ENCODE results near the gene SEPHS1. TPM values are rescaled to one million over a fixed set of nuclear protein-coding genes. Genes with fewer than 3 reads are reported as not detected.

SEPHS1 gene
- total and polyA plus RNA-seq, 2 donors (not counting 1 experiment from before 2014, with no cell fraction given): 14.7 to 29.1 TPM

GRCh38 chr10:13396369-13396768, 48.3 kb upstream of the SEPHS1 start:
- no peak overlapping the region for H3K27ac ChIP-seq (ENCODE audit: low read length in 2 of 2)
- peaks cover 0 to 9% (median 0%) of the 10 kb centered on the region in 4 experiments for H3K27me3 ChIP-seq (replicated peaks in 1 of 4; ENCODE audit: control extremely low read depth in 1 of 4, control insufficient read depth in 3 of 4, insufficient read depth in 4 of 4, low read length in 3 of 4)
- POLR2A ChIA-PET: no interaction called here
- H3K4me1 ChIP-seq (ENCODE audit: control insufficient read depth in 2 of 2, insufficient read depth in 2 of 2, low read length in 2 of 2): no peaks in the 10 kb centered on the region
- CTCF ChIA-PET: interaction anchor here (1.8 kb wide), 1 partner anchor 24 kb away, joined by 6 read pairs; no protein-coding TSS in a partner anchor
- no peak overlapping the region for H3K27ac Mint-ChIP-seq
- H3K4me3 ChIP-seq (ENCODE audit: control extremely low read depth in 1 of 5, extremely low read depth in 1 of 5, insufficient read depth in 1 of 5, low read depth in 2 of 5, low read length in 4 of 5): no peak overlapping the region
- no peak overlapping the region for H3K9ac ChIP-seq (ENCODE audit: low read length)
- H3K4me1 Mint-ChIP-seq: peaks cover 6% of the 10 kb centered on the region
- no peaks in the 10 kb centered on the region for H4K20me1 ChIP-seq (ENCODE audit: control insufficient read depth, insufficient read depth, low read length, poor library complexity, severe bottlenecking)
- H3K9me3 Mint-ChIP-seq (ENCODE audit: insufficient read depth): no peaks in the 10 kb centered on the region
- H3K9me3 ChIP-seq (ENCODE audit: control extremely low read depth in 1 of 3, control insufficient read depth in 2 of 3, insufficient read depth in 1 of 3, low read length in 2 of 3): peaks cover 0 to 6% (median 1%) of the 10 kb centered on the region in 3 donors
- no peak overlapping the region for H3K4me2 ChIP-seq (replicated peaks; ENCODE audit: low read depth, low read length, poor library complexity, severe bottlenecking)
- no peak for DNase-seq
- no peak for ATAC-seq (ENCODE audit: low read depth)
- intact Hi-C loops (cut with micrococcal nuclease): no loop called here
- no peaks in the 10 kb centered on the region for H3K79me2 ChIP-seq (ENCODE audit: control insufficient read depth, insufficient read depth, low read length)
- H2AFZ ChIP-seq (ENCODE audit: insufficient read depth, low read depth, low read length, poor library complexity, severe bottlenecking): no peak overlapping the region
- no peaks in the 10 kb centered on the region for H3K36me3 ChIP-seq (replicated peaks in 1 of 2; ENCODE audit: control extremely low read depth in 1 of 2, control insufficient read depth in 1 of 2, extremely low read depth in 1 of 2, insufficient read depth in 2 of 2, low read length in 1 of 2)
- H3K27me3 Mint-ChIP-seq: peaks cover 30% of the 10 kb centered on the region
- TF ChIP-seq EZH2 (IDR thresholded peaks at IDR 0.05; ENCODE audit: borderline replicate concordance, insufficient read depth, low read depth, low read length, poor library complexity, severe bottlenecking): no peak
- H3K4me3 Mint-ChIP-seq: no peak overlapping the region

GRCh38 chr10:13395540-13395939, 47.4 kb upstream of the SEPHS1 start:
- no peak overlapping the region for H3K4me3 Mint-ChIP-seq
- POLR2A ChIA-PET: no interaction called here
- peaks cover 12% of the 10 kb centered on the region for H3K4me1 Mint-ChIP-seq
- CTCF ChIA-PET: interaction anchor here (1.8 kb wide), 1 partner anchor 23 kb away, joined by 6 read pairs; no protein-coding TSS in a partner anchor
- no peak for DNase-seq
- no peak for TF ChIP-seq EZH2 (IDR thresholded peaks at IDR 0.05; ENCODE audit: borderline replicate concordance, insufficient read depth, low read depth, low read length, poor library complexity, severe bottlenecking)
- no peak for TF ChIP-seq CTCF (IDR thresholded peaks at IDR 0.05)
- H3K4me1 ChIP-seq (ENCODE audit: control insufficient read depth in 2 of 2, insufficient read depth in 2 of 2, low read length in 2 of 2): peaks cover 0 to 3% of the 10 kb centered on the region in 2 donors
- no peak overlapping the region for H3K9ac ChIP-seq (ENCODE audit: low read length)
- no peaks in the 10 kb centered on the region for H3K36me3 ChIP-seq (replicated peaks in 1 of 2; ENCODE audit: control extremely low read depth in 1 of 2, control insufficient read depth in 1 of 2, extremely low read depth in 1 of 2, insufficient read depth in 2 of 2, low read length in 1 of 2)
- WGBS (ENCODE audit: insufficient coverage): no CpG with 5 or more reads among the region's 3 CpGs
- no peak overlapping the region for H2AFZ ChIP-seq (ENCODE audit: insufficient read depth, low read depth, low read length, poor library complexity, severe bottlenecking)
- no peak overlapping the region for H3K27ac ChIP-seq (ENCODE audit: low read length in 2 of 2)
- H3K9me3 ChIP-seq (ENCODE audit: control extremely low read depth in 1 of 3, control insufficient read depth in 2 of 3, insufficient read depth in 1 of 3, low read length in 2 of 3): peaks cover 0 to 8% (median 1%) of the 10 kb centered on the region in 3 donors
- H3K27me3 ChIP-seq (replicated peaks in 1 of 4; ENCODE audit: control extremely low read depth in 1 of 4, control insufficient read depth in 3 of 4, insufficient read depth in 4 of 4, low read length in 3 of 4): peaks cover 0 to 6% (median 0%) of the 10 kb centered on the region in 4 experiments
- H3K4me2 ChIP-seq (replicated peaks; ENCODE audit: low read depth, low read length, poor library complexity, severe bottlenecking): no peak overlapping the region
- no peak overlapping the region for H3K4me3 ChIP-seq (ENCODE audit: control extremely low read depth in 1 of 5, extremely low read depth in 1 of 5, insufficient read depth in 1 of 5, low read depth in 2 of 5, low read length in 4 of 5)
- no peaks in the 10 kb centered on the region for H3K79me2 ChIP-seq (ENCODE audit: control insufficient read depth, insufficient read depth, low read length)
- peaks cover 26% of the 10 kb centered on the region for H3K27me3 Mint-ChIP-seq
- H3K9me3 Mint-ChIP-seq (ENCODE audit: insufficient read depth): no peaks in the 10 kb centered on the region
- H4K20me1 ChIP-seq (ENCODE audit: control insufficient read depth, insufficient read depth, low read length, poor library complexity, severe bottlenecking): no peaks in the 10 kb centered on the region
- no peak overlapping the region for H3K27ac Mint-ChIP-seq
- intact Hi-C loops (cut with micrococcal nuclease): no loop called here
- ATAC-seq (ENCODE audit: low read depth): no peak
